IMR-90 (cell line): Measurements from ENCODE around the gene SYDE2.

Experiments
- CEBPB ChIP-seq: IDR thresholded peaks from 2 replicates; pipeline ENCODE4 v1.6.1; 2012; ENCODE audit warnings: low read depth, low read length, improper control_type of control experiment
- MXI1 ChIP-seq: IDR thresholded peaks from 2 replicates; pipeline ENCODE4 v1.6.1; 2012; ENCODE audit warnings: low read depth, mild to moderate bottlenecking, low read length, moderate library complexity, borderline replicate concordance
- POLR2A ChIP-seq: IDR thresholded peaks from 2 replicates; pipeline ENCODE4 v1.6.1; 2012; ENCODE audit warnings: mild to moderate bottlenecking, low read depth, low read length
- RFX5 ChIP-seq: IDR thresholded peaks from 2 replicates; pipeline ENCODE4 v1.8.0; 2012; ENCODE audit warnings: low read depth, mild to moderate bottlenecking, low read length, moderate library complexity
- TF ChIP-seq, protein P1 (sequence below): conservative IDR thresholded peaks from 2 replicates; pipeline ENCODE4 v1.5.1; 2012; ENCODE audit warnings: mild to moderate bottlenecking, low read depth, low read length, improper control_type of control experiment
- TF ChIP-seq, protein P2 (sequence below): fragments of 150-350 bp; IDR thresholded peaks from 2 replicates; pipeline ENCODE4 v1.6.1; 2017; ENCODE audit warnings: mild to moderate bottlenecking, antibody characterized with exemption, low read length, low read depth

DNA sequence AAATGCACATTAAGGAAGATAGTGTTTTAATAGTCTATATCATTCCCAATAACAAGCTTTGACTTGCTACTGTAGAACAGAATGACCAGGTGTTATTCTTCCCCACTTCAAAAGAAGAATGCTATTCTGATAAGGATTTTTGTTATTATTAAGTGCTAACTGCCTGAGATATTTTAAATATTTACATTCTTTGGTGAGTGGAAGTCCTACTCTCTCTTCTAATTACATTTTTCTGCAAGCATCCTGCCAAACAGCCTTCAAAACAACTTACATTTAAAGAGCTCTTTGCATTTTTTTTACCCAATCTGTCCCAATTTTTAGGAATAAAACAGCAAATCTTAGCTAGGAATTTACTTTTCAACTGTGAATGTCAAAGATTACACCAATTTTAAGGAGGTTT lies 23.5 kb upstream of the SYDE2 start:
- TF ChIP-seq, protein P1, sequence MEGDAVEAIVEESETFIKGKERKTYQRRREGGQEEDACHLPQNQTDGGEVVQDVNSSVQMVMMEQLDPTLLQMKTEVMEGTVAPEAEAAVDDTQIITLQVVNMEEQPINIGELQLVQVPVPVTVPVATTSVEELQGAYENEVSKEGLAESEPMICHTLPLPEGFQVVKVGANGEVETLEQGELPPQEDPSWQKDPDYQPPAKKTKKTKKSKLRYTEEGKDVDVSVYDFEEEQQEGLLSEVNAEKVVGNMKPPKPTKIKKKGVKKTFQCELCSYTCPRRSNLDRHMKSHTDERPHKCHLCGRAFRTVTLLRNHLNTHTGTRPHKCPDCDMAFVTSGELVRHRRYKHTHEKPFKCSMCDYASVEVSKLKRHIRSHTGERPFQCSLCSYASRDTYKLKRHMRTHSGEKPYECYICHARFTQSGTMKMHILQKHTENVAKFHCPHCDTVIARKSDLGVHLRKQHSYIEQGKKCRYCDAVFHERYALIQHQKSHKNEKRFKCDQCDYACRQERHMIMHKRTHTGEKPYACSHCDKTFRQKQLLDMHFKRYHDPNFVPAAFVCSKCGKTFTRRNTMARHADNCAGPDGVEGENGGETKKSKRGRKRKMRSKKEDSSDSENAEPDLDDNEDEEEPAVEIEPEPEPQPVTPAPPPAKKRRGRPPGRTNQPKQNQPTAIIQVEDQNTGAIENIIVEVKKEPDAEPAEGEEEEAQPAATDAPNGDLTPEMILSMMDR: no peak
- TF ChIP-seq CEBPB: no peak
- no peak for TF ChIP-seq MXI1
- no peak for TF ChIP-seq POLR2A
- no peak for TF ChIP-seq RFX5
- TF ChIP-seq, protein P2, sequence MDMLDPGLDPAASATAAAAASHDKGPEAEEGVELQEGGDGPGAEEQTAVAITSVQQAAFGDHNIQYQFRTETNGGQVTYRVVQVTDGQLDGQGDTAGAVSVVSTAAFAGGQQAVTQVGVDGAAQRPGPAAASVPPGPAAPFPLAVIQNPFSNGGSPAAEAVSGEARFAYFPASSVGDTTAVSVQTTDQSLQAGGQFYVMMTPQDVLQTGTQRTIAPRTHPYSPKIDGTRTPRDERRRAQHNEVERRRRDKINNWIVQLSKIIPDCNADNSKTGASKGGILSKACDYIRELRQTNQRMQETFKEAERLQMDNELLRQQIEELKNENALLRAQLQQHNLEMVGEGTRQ: no peak
